Neural crest cell (in vitro differentiated cells): Measurements from ENCODE around the gene ATAD1. TPM values are rescaled to one million over a fixed set of nuclear protein-coding genes. Genes with fewer than 3 reads are reported as not detected.
"Not testable (repeated sequence)": the region's sequence is repeated elsewhere in the genome, so short reads cannot be mapped to it uniquely, and the experiment has no call there.

ENCODE experiments used
- DNase-seq: peaks from one replicate; pipeline ENCODE4 v3.0.0; 2021; ENCODE audit warnings: low read depth, mixed read lengths, low spot score
- H3K27ac Mint-ChIP-seq: one replicate; pipeline ENCODE4 v1.8.0; 2021; ENCODE audit warnings: mild to moderate bottlenecking, mixed read lengths; ENCODE audit not compliant: unreplicated experiment
- H3K27me3 Mint-ChIP-seq: 2 replicates; pipeline ENCODE4 v1.8.0; 2021; ENCODE audit warnings: low read depth, mild to moderate bottlenecking, mixed read lengths
- H3K36me3 Mint-ChIP-seq: 2 replicates; pipeline ENCODE4 v1.8.0; 2021; ENCODE audit warnings: low read depth, mild to moderate bottlenecking, mixed read lengths
- H3K4me1 Mint-ChIP-seq: 2 replicates; pipeline ENCODE4 v1.8.0; 2021; ENCODE audit warnings: mixed read lengths
- H3K4me3 Mint-ChIP-seq: one replicate; pipeline ENCODE4 v1.8.0; 2021; ENCODE audit warnings: mild to moderate bottlenecking, mixed read lengths
- H3K9me3 Mint-ChIP-seq: 2 replicates; pipeline ENCODE4 v1.8.0; 2021; ENCODE audit warnings: mixed read lengths
- total RNA-seq: library from RNA; stranded (reverse); gene quantifications from 2 replicates; pipeline ENCODE4 v1.2.1, GENCODE V29; 2021
- TF ChIP-seq, protein P1 (sequence below): fragments of 200-600 bp; sonication (generic); conservative IDR thresholded peaks from 2 replicates; pipeline ENCODE4 v1.5.0; 2021; ENCODE audit warnings: antibody characterized with exemption, mild to moderate bottlenecking

Gene ATAD1
- total RNA-seq, 1 donor from 2014 or later: 43.6 TPM

DNA sequence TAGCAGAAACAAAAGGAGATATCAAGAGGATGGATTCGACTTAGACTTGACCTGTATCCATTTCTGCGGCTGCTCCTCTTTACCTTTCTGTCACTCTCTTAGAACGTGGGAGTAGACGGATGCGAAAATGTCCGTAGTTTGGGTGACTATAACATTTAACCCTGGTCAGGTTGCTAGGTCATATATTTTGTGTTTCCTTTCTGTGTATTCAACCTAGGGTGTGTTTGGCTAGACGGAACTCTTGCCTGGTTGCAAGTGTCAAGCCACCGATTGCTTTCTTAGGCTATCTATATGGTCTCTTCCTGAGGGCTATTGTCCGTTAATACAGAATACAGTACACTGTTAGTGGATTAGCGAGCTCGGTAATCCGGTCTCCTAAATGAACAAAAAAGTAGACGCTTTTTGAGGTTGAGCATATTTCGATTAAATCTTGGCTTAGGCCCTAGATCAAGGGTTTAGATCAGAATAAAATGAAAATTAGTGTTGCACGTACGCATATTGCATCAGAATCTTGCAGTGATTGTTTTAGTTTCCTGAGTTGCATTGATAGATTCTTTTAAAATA is 46.6 kb upstream of the ATAD1 start:
- Mint-ChIP-seq H3K27me3 (peaks cover 10% of the 10 kb centered on the region), H3K4me3 (peak overlapping the region; percentile 99), H3K4me1 (peaks cover 52% of the 10 kb centered on the region), H3K36me3 (peaks cover 2% of the 10 kb centered on the region), H3K27ac (peak overlapping the region; percentile 90), H3K9me3 (no peaks in the 10 kb centered on the region)
- no peak for DNase-seq
- TF ChIP-seq, protein P1, sequence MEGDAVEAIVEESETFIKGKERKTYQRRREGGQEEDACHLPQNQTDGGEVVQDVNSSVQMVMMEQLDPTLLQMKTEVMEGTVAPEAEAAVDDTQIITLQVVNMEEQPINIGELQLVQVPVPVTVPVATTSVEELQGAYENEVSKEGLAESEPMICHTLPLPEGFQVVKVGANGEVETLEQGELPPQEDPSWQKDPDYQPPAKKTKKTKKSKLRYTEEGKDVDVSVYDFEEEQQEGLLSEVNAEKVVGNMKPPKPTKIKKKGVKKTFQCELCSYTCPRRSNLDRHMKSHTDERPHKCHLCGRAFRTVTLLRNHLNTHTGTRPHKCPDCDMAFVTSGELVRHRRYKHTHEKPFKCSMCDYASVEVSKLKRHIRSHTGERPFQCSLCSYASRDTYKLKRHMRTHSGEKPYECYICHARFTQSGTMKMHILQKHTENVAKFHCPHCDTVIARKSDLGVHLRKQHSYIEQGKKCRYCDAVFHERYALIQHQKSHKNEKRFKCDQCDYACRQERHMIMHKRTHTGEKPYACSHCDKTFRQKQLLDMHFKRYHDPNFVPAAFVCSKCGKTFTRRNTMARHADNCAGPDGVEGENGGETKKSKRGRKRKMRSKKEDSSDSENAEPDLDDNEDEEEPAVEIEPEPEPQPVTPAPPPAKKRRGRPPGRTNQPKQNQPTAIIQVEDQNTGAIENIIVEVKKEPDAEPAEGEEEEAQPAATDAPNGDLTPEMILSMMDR: no peak

DNA sequence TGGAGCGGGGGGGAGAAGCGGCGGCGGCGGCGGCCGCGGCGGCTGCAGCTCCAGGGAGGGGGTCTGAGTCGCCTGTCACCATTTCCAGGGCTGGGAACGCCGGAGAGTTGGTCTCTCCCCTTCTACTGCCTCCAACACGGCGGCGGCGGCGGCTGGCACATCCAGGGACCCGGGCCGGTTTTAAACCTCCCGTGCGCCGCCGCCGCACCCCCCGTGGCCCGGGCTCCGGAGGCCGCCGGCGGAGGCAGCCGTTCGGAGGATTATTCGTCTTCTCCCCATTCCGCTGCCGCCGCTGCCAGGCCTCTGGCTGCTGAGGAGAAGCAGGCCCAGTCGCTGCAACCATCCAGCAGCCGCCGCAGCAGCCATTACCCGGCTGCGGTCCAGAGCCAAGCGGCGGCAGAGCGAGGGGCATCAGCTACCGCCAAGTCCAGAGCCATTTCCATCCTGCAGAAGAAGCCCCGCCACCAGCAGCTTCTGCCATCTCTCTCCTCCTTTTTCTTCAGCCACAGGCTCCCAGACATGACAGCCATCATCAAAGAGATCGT is 46.0 kb upstream of the ATAD1 start:
- Mint-ChIP-seq H3K4me3 (peak overlapping the region; percentile 99), H3K27me3 (peaks cover 10% of the 10 kb centered on the region), H3K4me1 (peaks cover 52% of the 10 kb centered on the region), H3K27ac (peak overlapping the region; percentile 69)
- peak; percentile 18 for DNase-seq
- H3K36me3 Mint-ChIP-seq, H3K9me3 Mint-ChIP-seq: not testable (repeated sequence)

DNA sequence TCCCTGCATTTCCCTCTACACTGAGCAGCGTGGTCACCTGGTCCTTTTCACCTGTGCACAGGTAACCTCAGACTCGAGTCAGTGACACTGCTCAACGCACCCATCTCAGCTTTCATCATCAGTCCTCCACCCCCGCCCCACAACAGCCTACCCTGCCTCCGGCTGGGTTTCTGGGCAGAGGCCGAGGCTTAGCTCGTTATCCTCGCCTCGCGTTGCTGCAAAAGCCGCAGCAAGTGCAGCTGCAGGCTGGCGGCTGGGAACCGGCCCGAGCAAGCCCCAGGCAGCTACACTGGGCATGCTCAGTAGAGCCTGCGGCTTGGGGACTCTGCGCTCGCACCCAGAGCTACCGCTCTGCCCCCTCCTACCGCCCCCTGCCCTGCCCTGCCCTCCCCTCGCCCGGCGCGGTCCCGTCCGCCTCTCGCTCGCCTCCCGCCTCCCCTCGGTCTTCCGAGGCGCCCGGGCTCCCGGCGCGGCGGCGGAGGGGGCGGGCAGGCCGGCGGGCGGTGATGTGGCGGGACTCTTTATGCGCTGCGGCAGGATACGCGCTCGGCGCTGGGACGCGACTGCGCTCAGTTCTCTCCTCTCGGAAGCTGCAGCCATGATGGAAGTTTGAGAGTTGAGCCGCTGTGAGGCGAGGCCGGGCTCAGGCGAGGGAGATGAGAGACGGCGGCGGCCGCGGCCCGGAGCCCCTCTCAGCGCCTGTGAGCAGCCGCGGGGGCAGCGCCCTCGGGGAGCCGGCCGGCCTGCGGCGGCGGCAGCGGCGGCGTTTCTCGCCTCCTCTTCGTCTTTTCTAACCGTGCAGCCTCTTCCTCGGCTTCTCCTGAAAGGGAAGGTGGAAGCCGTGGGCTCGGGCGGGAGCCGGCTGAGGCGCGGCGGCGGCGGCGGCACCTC is 45.3 kb upstream of the ATAD1 start, which contains the start of the genes KLLN and PTEN:
Gene KLLN, minus strand, starts transcription at position 481 of the 891 bp plus-strand sequence. CDS start 1,046 bp downstream, outside the sequence.
Gene PTEN, plus strand, starts transcription at position 573 of the 891 bp plus-strand sequence. CDS start 845 bp downstream, outside the sequence.
- TF ChIP-seq, protein P1: no peak
- Mint-ChIP-seq H3K27me3 (peaks cover 10% of the 10 kb centered on the region), H3K4me3 (peak within 1 kb of the TSS; percentile 99), H3K27ac (peak within 1 kb of the TSS; percentile 99), H3K36me3 (peaks cover 2% of the 10 kb centered on the region), H3K4me1 (peaks cover 45% of the 10 kb centered on the region), H3K9me3 (no peaks in the 10 kb centered on the region)
- DNase-seq: peak; percentile 88

DNA sequence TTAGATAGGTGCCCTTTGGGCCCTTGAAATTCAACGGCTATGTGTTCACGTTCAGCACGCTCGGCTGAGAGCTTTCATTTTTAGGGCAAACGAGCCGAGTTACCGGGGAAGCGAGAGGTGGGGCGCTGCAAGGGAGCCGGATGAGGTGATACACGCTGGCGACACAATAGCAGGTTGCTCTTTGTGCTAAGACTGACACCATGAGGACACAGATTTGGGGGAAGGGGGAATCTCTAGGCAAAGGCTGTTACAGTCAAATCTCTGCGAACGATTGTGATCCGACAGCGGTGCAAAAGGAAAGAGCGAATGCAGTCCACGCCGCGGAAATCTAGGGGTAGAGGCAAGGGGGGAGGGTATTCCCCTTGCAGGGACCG is 44.6 kb upstream of the ATAD1 start:
- Mint-ChIP-seq H3K27me3 (peaks cover 10% of the 10 kb centered on the region), H3K4me1 (peaks cover 39% of the 10 kb centered on the region), H3K4me3 (peak overlapping the region; percentile 98), H3K9me3 (no peaks in the 10 kb centered on the region), H3K36me3 (peaks cover 2% of the 10 kb centered on the region), H3K27ac (peak overlapping the region; percentile 99)
- no peak for DNase-seq
- TF ChIP-seq, protein P1: no peak

DNA sequence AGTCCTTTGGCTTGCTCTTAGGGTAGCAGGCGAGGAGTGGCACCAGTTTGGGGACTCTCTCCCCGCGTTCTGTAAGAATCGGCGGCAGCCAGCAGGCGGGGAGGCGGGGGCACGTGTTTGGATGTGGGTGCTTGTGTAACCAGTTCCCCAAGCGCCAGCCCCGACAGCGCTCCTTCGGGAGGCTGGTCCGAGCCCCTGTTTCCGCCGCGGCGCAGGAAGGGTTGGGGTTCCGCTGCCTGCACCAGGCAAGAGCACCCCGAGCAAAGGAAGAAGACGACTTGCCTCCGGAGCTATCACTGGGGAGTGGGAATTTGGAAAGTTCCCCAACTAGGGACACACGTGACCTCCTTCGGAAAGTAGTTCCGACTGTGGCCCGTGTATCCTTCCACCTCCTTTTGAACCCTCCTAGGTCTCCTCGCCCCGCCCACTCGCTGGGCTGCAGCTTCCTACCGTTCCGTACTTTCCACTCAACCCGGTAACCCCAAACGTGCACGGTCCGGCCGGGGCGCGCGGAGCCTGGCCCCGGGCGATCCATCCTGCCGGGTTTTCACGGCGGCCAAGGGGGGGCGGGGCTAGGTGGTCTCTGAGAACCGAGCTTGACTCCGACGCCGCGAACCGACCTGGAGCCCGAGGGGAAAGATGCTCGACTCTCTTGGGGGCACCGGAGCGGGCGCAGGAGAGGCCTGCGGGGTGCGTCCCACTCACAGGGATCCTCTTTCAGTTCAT is 44.1 kb upstream of the ATAD1 start:
- DNase-seq: peak; percentile 93
- Mint-ChIP-seq H3K9me3 (no peaks in the 10 kb centered on the region), H3K27ac (peak overlapping the region; percentile 99), H3K4me1 (peaks cover 34% of the 10 kb centered on the region), H3K36me3 (peaks cover 2% of the 10 kb centered on the region), H3K27me3 (peaks cover 10% of the 10 kb centered on the region), H3K4me3 (peak overlapping the region; percentile 98)
- TF ChIP-seq, protein P1: no peak
